HepG2 (cell line): Measurements from ENCODE around the gene EXOSC6. TPM values are rescaled to one million over a fixed set of nuclear protein-coding genes. Genes with fewer than 3 reads are reported as not detected.

Experiments
- CBX5 ChIP-seq: sonication (generic); formaldehyde crosslinking; IDR thresholded peaks from 2 replicates; pipeline ENCODE4 v1.4.0; 2020; ENCODE audit warnings: missing genetic modification reagents, borderline replicate concordance
- HMGA1 ChIP-seq: sonication (generic); formaldehyde crosslinking; conservative IDR thresholded peaks from 2 replicates; pipeline ENCODE4 v1.4.0; 2020; ENCODE audit warnings: missing genetic modification reagents
- PCBP2 ChIP-seq: fragments of 200-400 bp; formaldehyde crosslinking; optimal IDR thresholded peaks from 2 replicates; pipeline ENCODE3; 2018; ENCODE audit warnings: low read length, low read depth; ENCODE audit not compliant: poor library complexity, severe bottlenecking
- RCOR2 ChIP-seq: IDR thresholded peaks from 2 replicates; pipeline ENCODE4 v1.6.1; 2016; ENCODE audit warnings: missing biosample characterization, missing genetic modification reagents
- TCF7 ChIP-seq: sonication (generic); IDR thresholded peaks from 2 replicates; pipeline ENCODE4 v1.6.1; 2016; ENCODE audit warnings: antibody characterized with exemption, low read depth
- ZFX ChIP-seq: sonication (generic); formaldehyde crosslinking; IDR thresholded peaks from 2 replicates; pipeline ENCODE4 v1.4.0; 2020; ENCODE audit warnings: mild to moderate bottlenecking, low read depth, missing genetic modification reagents, moderate library complexity
- ZNF143 ChIP-seq: sonication (generic); formaldehyde crosslinking; IDR thresholded peaks from 2 replicates; pipeline ENCODE4 v1.4.0; 2020; ENCODE audit warnings: missing genetic modification reagents
- ZNF460 ChIP-seq: sonication (generic); formaldehyde crosslinking; IDR thresholded peaks from 2 replicates; pipeline ENCODE4 v1.5.1; 2020; ENCODE audit warnings: missing genetic modification reagents, mild to moderate bottlenecking, borderline replicate concordance
- ZNF660 ChIP-seq: sonication (generic); formaldehyde crosslinking; IDR thresholded peaks from 2 replicates; pipeline ENCODE4 v1.5.1; 2020; ENCODE audit warnings: mild to moderate bottlenecking, low read depth, missing genetic modification reagents, borderline replicate concordance
- polyA plus RNA-seq, 8 experiments: library from polyadenylated mRNA; depleted of rRNA in 3 of 8; stranded (reverse) in 7 of 8; unstranded in 1 of 8; fragments of >200 nt; fragmentation: Illumina TruSeq in 4 of 8; extraction: Trizol in 4 of 8; gene quantifications; 2 replicates each; pipeline versions ENCODE4 v1.2.1 to v1.2.3, GENCODE V29; 2011 to 2016; ENCODE audit warnings: low read depth in 4 of 8, missing spikeins in 1 of 8, mixed read lengths in 1 of 8; ENCODE audit not compliant: insufficient read depth in 1 of 8
- total RNA-seq, 5 experiments: library from RNA; depleted of rRNA; stranded (reverse); fragments of >200 nt; fragmentation: Illumina TruSeq; extraction: Trizol; gene quantifications; 2 replicates each; pipeline ENCODE4 v1.2.3, GENCODE V29; 2016; ENCODE audit warnings: low read depth in 1 of 5
- TF ChIP-seq, protein P1 (sequence below): sonication (generic); formaldehyde crosslinking; IDR thresholded peaks from 2 replicates; pipeline ENCODE4 v1.4.0; 2020; ENCODE audit warnings: mild to moderate bottlenecking, missing genetic modification reagents, borderline replicate concordance
- TF ChIP-seq, protein P2 (sequence below): sonication (generic); formaldehyde crosslinking; IDR thresholded peaks from 2 replicates; pipeline ENCODE4 v1.5.1; 2020; ENCODE audit warnings: missing genetic modification reagents, mild to moderate bottlenecking, borderline replicate concordance
- TF ChIP-seq, protein P3 (sequence below): sonication (generic); formaldehyde crosslinking; IDR thresholded peaks from 2 replicates; pipeline ENCODE4 v1.5.0; 2020; ENCODE audit warnings: mild to moderate bottlenecking, missing genetic modification reagents
- TF ChIP-seq, protein P4 (sequence below): sonication (generic); formaldehyde crosslinking; IDR thresholded peaks from 2 replicates; pipeline ENCODE4 v1.8.1; 2023; ENCODE audit warnings: mild to moderate bottlenecking, missing genetic modification reagents
- TF ChIP-seq, protein P5 (sequence below): sonication (generic); formaldehyde crosslinking; IDR thresholded peaks from 2 replicates; pipeline ENCODE4 v1.4.0; 2020; ENCODE audit warnings: missing genetic modification reagents
- TF ChIP-seq, protein P6 (sequence below): sonication (generic); formaldehyde crosslinking; IDR thresholded peaks from 2 replicates; pipeline ENCODE4 v1.4.0; 2020; ENCODE audit warnings: missing genetic modification reagents
- TF ChIP-seq, protein P7 (sequence below): sonication (generic); formaldehyde crosslinking; IDR thresholded peaks from 2 replicates; pipeline ENCODE4 v1.8.1; 2023; ENCODE audit warnings: missing genetic modification reagents, mild to moderate bottlenecking, borderline replicate concordance

The EXOSC6 gene
- total and polyA plus RNA-seq, 2 of the 13 experiments (the other 11 are each of a cell fraction or from before 2014, with no cell fraction given): 13.1 to 39.9 TPM

DNA sequence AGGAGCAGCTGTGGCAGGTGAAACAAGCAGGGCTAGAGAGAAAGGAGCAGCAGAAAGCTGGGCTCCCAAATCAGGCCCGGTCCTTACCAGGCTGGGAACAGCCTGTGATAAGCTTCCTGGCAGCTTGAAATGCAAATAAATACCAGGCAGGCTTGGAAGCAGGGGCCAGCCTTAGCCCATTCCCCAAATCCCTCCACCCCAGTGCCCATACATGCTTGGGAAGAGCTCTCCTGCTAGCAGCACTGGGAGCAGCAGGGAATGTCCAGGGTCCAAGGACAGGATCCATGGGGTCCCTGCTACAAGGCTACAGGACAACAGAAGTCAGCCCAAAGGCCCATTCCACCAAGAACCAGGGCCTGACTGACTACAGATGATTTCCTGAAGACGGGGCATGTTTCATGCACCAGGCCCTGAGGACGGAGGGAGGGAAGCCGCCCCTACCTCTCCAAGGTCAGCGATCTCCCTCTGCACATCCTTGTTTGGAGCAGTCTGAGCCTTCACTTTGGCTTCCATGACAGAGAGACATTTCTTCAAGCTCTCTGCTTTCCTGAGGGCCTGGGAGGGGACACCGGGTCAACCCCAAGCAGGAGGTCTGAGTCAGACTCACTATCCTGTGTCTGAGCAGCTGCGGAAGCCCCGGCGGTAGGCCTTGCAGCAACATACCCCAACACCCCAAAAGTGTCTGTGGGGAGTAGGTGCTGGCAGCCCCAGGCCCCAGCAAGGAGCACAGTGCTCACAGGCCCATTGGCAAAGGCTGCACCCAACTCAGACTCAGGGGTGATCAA, 2.6 kb upstream of the EXOSC6 start (continued):
- TF ChIP-seq, protein P1, sequence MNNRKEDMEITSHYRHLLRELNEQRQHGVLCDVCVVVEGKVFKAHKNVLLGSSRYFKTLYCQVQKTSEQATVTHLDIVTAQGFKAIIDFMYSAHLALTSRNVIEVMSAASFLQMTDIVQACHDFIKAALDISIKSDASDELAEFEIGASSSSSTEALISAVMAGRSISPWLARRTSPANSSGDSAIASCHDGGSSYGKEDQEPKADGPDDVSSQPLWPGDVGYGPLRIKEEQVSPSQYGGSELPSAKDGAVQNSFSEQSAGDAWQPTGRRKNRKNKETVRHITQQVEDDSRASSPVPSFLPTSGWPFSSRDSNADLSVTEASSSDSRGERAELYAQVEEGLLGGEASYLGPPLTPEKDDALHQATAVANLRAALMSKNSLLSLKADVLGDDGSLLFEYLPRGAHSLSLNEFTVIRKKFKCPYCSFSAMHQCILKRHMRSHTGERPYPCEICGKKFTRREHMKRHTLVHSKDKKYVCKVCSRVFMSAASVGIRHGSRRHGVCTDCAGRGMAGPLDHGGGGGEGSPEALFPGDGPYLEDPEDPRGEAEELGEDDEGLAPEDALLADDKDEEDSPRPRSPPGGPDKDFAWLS (CRISPR knock-in tag): no peak
- TF ChIP-seq ZFX (CRISPR knock-in tag) (0 out of 2 replicates have a peak, but pooled peaks have one; percentile 34), RCOR2 (CRISPR knock-in tag) (no peak), TCF7 (no peak), ZNF143 (CRISPR knock-in tag) (0 out of 2 replicates have a peak, but pooled peaks have one; percentile 5), ZNF660 (CRISPR knock-in tag) (no peak), PCBP2 (no peak), ZNF460 (CRISPR knock-in tag) (no peak), HMGA1 (CRISPR knock-in tag) (no peak), CBX5 (CRISPR knock-in tag) (no peak)
- TF ChIP-seq, protein P2, sequence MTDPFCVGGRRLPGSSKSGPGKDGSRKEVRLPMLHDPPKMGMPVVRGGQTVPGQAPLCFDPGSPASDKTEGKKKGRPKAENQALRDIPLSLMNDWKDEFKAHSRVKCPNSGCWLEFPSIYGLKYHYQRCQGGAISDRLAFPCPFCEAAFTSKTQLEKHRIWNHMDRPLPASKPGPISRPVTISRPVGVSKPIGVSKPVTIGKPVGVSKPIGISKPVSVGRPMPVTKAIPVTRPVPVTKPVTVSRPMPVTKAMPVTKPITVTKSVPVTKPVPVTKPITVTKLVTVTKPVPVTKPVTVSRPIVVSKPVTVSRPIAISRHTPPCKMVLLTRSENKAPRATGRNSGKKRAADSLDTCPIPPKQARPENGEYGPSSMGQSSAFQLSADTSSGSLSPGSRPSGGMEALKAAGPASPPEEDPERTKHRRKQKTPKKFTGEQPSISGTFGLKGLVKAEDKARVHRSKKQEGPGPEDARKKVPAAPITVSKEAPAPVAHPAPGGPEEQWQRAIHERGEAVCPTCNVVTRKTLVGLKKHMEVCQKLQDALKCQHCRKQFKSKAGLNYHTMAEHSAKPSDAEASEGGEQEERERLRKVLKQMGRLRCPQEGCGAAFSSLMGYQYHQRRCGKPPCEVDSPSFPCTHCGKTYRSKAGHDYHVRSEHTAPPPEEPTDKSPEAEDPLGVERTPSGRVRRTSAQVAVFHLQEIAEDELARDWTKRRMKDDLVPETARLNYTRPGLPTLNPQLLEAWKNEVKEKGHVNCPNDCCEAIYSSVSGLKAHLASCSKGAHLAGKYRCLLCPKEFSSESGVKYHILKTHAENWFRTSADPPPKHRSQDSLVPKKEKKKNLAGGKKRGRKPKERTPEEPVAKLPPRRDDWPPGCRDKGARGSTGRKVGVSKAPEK (CRISPR knock-in tag): no peak
- TF ChIP-seq, protein P3, sequence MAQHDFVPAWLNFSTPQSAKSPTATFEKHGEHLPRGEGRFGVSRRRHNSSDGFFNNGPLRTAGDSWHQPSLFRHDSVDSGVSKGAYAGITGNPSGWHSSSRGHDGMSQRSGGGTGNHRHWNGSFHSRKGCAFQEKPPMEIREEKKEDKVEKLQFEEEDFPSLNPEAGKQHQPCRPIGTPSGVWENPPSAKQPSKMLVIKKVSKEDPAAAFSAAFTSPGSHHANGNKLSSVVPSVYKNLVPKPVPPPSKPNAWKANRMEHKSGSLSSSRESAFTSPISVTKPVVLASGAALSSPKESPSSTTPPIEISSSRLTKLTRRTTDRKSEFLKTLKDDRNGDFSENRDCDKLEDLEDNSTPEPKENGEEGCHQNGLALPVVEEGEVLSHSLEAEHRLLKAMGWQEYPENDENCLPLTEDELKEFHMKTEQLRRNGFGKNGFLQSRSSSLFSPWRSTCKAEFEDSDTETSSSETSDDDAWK: no peak
- TF ChIP-seq, protein P4, sequence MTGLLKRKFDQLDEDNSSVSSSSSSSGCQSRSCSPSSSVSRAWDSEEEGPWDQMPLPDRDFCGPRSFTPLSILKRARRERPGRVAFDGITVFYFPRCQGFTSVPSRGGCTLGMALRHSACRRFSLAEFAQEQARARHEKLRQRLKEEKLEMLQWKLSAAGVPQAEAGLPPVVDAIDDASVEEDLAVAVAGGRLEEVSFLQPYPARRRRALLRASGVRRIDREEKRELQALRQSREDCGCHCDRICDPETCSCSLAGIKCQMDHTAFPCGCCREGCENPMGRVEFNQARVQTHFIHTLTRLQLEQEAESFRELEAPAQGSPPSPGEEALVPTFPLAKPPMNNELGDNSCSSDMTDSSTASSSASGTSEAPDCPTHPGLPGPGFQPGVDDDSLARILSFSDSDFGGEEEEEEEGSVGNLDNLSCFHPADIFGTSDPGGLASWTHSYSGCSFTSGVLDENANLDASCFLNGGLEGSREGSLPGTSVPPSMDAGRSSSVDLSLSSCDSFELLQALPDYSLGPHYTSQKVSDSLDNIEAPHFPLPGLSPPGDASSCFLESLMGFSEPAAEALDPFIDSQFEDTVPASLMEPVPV (CRISPR knock-in tag): no peak
- TF ChIP-seq, protein P5, sequence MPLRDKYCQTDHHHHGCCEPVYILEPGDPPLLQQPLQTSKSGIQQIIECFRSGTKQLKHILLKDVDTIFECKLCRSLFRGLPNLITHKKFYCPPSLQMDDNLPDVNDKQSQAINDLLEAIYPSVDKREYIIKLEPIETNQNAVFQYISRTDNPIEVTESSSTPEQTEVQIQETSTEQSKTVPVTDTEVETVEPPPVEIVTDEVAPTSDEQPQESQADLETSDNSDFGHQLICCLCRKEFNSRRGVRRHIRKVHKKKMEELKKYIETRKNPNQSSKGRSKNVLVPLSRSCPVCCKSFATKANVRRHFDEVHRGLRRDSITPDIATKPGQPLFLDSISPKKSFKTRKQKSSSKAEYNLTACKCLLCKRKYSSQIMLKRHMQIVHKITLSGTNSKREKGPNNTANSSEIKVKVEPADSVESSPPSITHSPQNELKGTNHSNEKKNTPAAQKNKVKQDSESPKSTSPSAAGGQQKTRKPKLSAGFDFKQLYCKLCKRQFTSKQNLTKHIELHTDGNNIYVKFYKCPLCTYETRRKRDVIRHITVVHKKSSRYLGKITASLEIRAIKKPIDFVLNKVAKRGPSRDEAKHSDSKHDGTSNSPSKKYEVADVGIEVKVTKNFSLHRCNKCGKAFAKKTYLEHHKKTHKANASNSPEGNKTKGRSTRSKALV (CRISPR knock-in tag): no peak
- TF ChIP-seq, protein P6, sequence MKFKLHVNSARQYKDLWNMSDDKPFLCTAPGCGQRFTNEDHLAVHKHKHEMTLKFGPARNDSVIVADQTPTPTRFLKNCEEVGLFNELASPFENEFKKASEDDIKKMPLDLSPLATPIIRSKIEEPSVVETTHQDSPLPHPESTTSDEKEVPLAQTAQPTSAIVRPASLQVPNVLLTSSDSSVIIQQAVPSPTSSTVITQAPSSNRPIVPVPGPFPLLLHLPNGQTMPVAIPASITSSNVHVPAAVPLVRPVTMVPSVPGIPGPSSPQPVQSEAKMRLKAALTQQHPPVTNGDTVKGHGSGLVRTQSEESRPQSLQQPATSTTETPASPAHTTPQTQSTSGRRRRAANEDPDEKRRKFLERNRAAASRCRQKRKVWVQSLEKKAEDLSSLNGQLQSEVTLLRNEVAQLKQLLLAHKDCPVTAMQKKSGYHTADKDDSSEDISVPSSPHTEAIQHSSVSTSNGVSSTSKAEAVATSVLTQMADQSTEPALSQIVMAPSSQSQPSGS (CRISPR knock-in tag): no peak
- TF ChIP-seq, protein P7, sequence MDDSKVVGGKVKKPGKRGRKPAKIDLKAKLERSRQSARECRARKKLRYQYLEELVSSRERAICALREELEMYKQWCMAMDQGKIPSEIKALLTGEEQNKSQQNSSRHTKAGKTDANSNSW (CRISPR knock-in tag): no peak
